K562 (cell line): ENCODE measurements around the gene RPS4Y1. TPM values are rescaled to one million over a fixed set of nuclear protein-coding genes. Genes with fewer than 3 reads are reported as not detected.

ENCODE experiments used
- ATAC-seq: fragments of 200-7000 bp; cut with Tn5 transposase; 3 replicates; pipeline ENCODE4 v1.9.1; 2020; ENCODE audit warnings: moderate library complexity
- BruUV-seq: library from RNA; stranded (reverse); fragments of 400-500 nt; replicated peaks from 2 replicates; lab custom pipeline; 2021; lab: Mats Ljungman, UMichigan
- CTCF ChIA-PET: fragments of 300-600 bp; formaldehyde crosslinking; extraction: SDS; loops from one replicate; lab custom pipeline; 2021; ENCODE audit warnings: low intra/inter-chr PET ratio; lab: Yijun Ruan, JAX
- POLR2A ChIA-PET: fragments of 300-600, 350-650 bp; sonication (Branson Sonifier 250); formaldehyde crosslinking; extraction: SDS; loops from one replicate; lab custom pipeline; 2021; ENCODE audit warnings: antibody characterized with exemption, inconsistent platforms; lab: Yijun Ruan, JAX
- DNase-seq, 4 experiments: peaks; one replicate each; pipeline versions ENCODE4 v3.0.0 to v3.0.0-alpha.2; 2011 to 2018; ENCODE audit warnings: low spot score in 3 of 4, mixed read lengths in 3 of 4; ENCODE audit errors: extremely low read depth in 1 of 4
- FAIRE-seq: peaks from 2 replicates; lab custom pipeline; 2011; peaks lifted over from hg19 to GRCh38; lab: Jason Lieb, UNC
- H2AFZ ChIP-seq: 2 replicates; pipeline ENCODE4 v1.6.0; 2011; ENCODE audit warnings: low read depth, low read length, control low read depth, inconsistent platforms
- H3K27ac ChIP-seq: fragments of 200-600 bp; 3 replicates; pipeline ENCODE4 v1.8.0; 2011; ENCODE audit warnings: low read depth, mild to moderate bottlenecking, control low read depth, inconsistent platforms, low read length, moderate library complexity, mixed read lengths; ENCODE audit errors: extremely low read depth
- H3K27me3 ChIP-seq, 2 experiments: fragments of 300-600 bp in 1 of 2; 2 replicates in 1 of 2; 3 replicates in 1 of 2; pipeline versions ENCODE4 v1.6.0 to v1.8.0; 2011; ENCODE audit warnings: inconsistent platforms in 2 of 2, low read length in 2 of 2, mild to moderate bottlenecking in 1 of 2, mixed read lengths in 1 of 2, moderate library complexity in 1 of 2; ENCODE audit not compliant: control insufficient read depth in 2 of 2, insufficient read depth in 2 of 2
- H3K36me3 ChIP-seq: fragments of 300-600 bp; 3 replicates; pipeline ENCODE4 v1.8.0; 2011; ENCODE audit warnings: mild to moderate bottlenecking, low read length, inconsistent platforms; ENCODE audit not compliant: control insufficient read depth, insufficient read depth
- H3K4me1 ChIP-seq, 2 experiments: fragments of 200-600 bp in 1 of 2; replicated peaks in 1 of 2; 2 replicates in 1 of 2; 3 replicates in 1 of 2; pipeline versions ENCODE4 v1.5.1 to v1.8.0; 2011; ENCODE audit warnings: inconsistent platforms in 2 of 2, low read length in 2 of 2, mild to moderate bottlenecking in 1 of 2, mixed read lengths in 1 of 2, moderate library complexity in 1 of 2; ENCODE audit not compliant: control insufficient read depth in 2 of 2, insufficient read depth in 2 of 2
- H3K4me2 ChIP-seq: 2 replicates; pipeline ENCODE4 v1.6.1; 2011; ENCODE audit warnings: low read length, control low read depth, inconsistent platforms, mixed read lengths; ENCODE audit not compliant: insufficient read depth
- H3K4me3 ChIP-seq: fragments of 200-600 bp; sonication (generic), shearing (Covaris generic); 2 replicates; pipeline ENCODE4 v1.5.1; 2016; ENCODE audit warnings: control low read depth, inconsistent platforms
- H3K79me2 ChIP-seq: fragments of 200-600 bp; 3 replicates; pipeline ENCODE4 v1.8.0; 2011; ENCODE audit warnings: low read length, inconsistent platforms; ENCODE audit not compliant: control insufficient read depth, insufficient read depth
- H3K9ac ChIP-seq, 2 experiments: 2 replicates each; pipeline versions ENCODE4 v1.6.0 to v1.6.1; 2011; ENCODE audit warnings: low read depth in 2 of 2, low read length in 2 of 2, control low read depth in 1 of 2, inconsistent platforms in 1 of 2, mild to moderate bottlenecking in 1 of 2, mixed read lengths in 1 of 2; ENCODE audit not compliant: insufficient read depth in 1 of 2
- H3K9me1 ChIP-seq: one replicate; pipeline ENCODE4 v1.6.0; 2011; ENCODE audit warnings: inconsistent platforms, mild to moderate bottlenecking, low read length, moderate library complexity; ENCODE audit not compliant: control insufficient read depth, insufficient read depth
- H3K9me3 ChIP-seq: replicated peaks from 2 replicates; pipeline ENCODE4 v1.5.1; 2011; ENCODE audit warnings: low read depth, low read length, inconsistent platforms; ENCODE audit not compliant: control insufficient read depth, insufficient read depth
- H4K20me1 ChIP-seq: replicated peaks from 2 replicates; pipeline ENCODE4 v1.6.1; 2011; ENCODE audit warnings: low read length, inconsistent platforms, mixed read lengths; ENCODE audit not compliant: control insufficient read depth, insufficient read depth
- CTBP1 ChIP-seq: fragments of 450-650 bp; IDR thresholded peaks from 2 replicates; pipeline ENCODE4 v1.6.1; 2016; ENCODE audit warnings: borderline replicate concordance
- DDX20 ChIP-seq: fragments of 450-650 bp; IDR thresholded peaks from 2 replicates; pipeline ENCODE4 v1.6.1; 2016; ENCODE audit warnings: missing genetic modification characterization, low read depth, mild to moderate bottlenecking, missing compliant biosample characterization, moderate library complexity
- E2F4 ChIP-seq: sonication (generic); formaldehyde crosslinking; IDR thresholded peaks from 2 replicates; pipeline ENCODE4 v1.8.0; 2022; ENCODE audit warnings: mild to moderate bottlenecking, low read depth, missing genetic modification reagents
- GMEB1 ChIP-seq: fragments of 250-450 bp; sonication (Bioruptor Pico); IDR thresholded peaks from 2 replicates; pipeline ENCODE4 v1.4.0; 2020; ENCODE audit warnings: mild to moderate bottlenecking
- HNRNPL ChIP-seq: fragments of 200-400 bp; formaldehyde crosslinking; IDR thresholded peaks from 2 replicates; pipeline ENCODE4 v1.6.1; 2017; ENCODE audit warnings: low read depth, mild to moderate bottlenecking, low read length
- LARP7 ChIP-seq: fragments of 450-650 bp; IDR thresholded peaks from 2 replicates; pipeline ENCODE4 v1.6.1; 2016
- NCOR1 ChIP-seq: fragments of 450-650 bp; IDR thresholded peaks from 2 replicates; pipeline ENCODE4 v1.6.1; 2016; ENCODE audit warnings: mild to moderate bottlenecking, moderate library complexity
- PTBP1 ChIP-seq: fragments of 200-400 bp; formaldehyde crosslinking; IDR thresholded peaks from 2 replicates; pipeline ENCODE4 v1.6.1; 2017; ENCODE audit warnings: low read depth, low read length
- SP1 ChIP-seq: sonication (generic); formaldehyde crosslinking; IDR thresholded peaks from 2 replicates; pipeline ENCODE4 v1.8.1; 2022; ENCODE audit warnings: mild to moderate bottlenecking, missing genetic modification reagents
- YBX1 ChIP-seq: fragments of 450-650 bp; IDR thresholded peaks from 2 replicates; pipeline ENCODE4 v1.7.1; 2016; ENCODE audit warnings: mild to moderate bottlenecking
- ZFX ChIP-seq: sonication (generic); formaldehyde crosslinking; IDR thresholded peaks from 2 replicates; pipeline ENCODE4 v1.8.0; 2022; ENCODE audit warnings: mild to moderate bottlenecking, missing genetic modification reagents, moderate library complexity
- ZNF766 ChIP-seq: fragments of 200-800 bp; sonication (Bioruptor generic); conservative IDR thresholded peaks from 2 replicates; pipeline ENCODE4 v1.6.1; 2016; ENCODE audit warnings: missing genetic modification characterization, missing compliant biosample characterization
- WGBS: fragments of 100-300 bp; shearing (Covaris generic); methylation state at CpG from one replicate; pipeline ENCODE4 v1.1.6; 2016; ENCODE audit warnings: low coverage, mixed read lengths; ENCODE audit not compliant: insufficient coverage; ENCODE audit errors: missing lambda C conversion rate; 5-methylcytosine and 5-hydroxymethylcytosine counted together
- in situ Hi-C: fragments of 300-500 bp; cut with MboI; formaldehyde crosslinking; loops from 4 replicates; pipeline ENCODE4 v1.15.0; 2018; ENCODE audit warnings: inconsistent platforms, mixed read lengths
- intact Hi-C: fragments of 100-400 bp; cut with micrococcal nuclease; formaldehyde crosslinking; loops from 2 replicates; pipeline ENCODE4 v1.14.2; 2022
- polyA plus RNA-seq, 8 experiments: library from polyadenylated mRNA; depleted of rRNA in 4 of 8; stranded (reverse) in 5 of 8; unstranded in 3 of 8; fragments of >200 nt; fragmentation: Nextera tagmentation in 2 of 8; fragmentation: Illumina TruSeq in 1 of 8; extraction: Ambion mirVana in 2 of 8; extraction: Trizol in 1 of 8; gene quantifications; 2 replicates each; pipeline versions ENCODE4 v1.2.1 to v1.2.3, GENCODE V29; 2011 to 2014; ENCODE audit warnings: inconsistent platforms in 1 of 8, missing spikeins in 1 of 8
- total RNA-seq, 7 experiments: library from RNA; depleted of rRNA in 6 of 7; stranded (reverse); fragments of >200 nt in 6 of 7; fragmentation: Illumina TruSeq in 2 of 7; extraction: Trizol in 2 of 7; gene quantifications; 2 replicates each; pipeline versions ENCODE4 v1.2.1 to v1.2.3, GENCODE V29; 2011 to 2021; ENCODE audit warnings: low replicate concordance in 1 of 7

RPS4Y1 gene
- total and polyA plus RNA-seq, 9 of the 15 experiments (the other 6 are each of a cell fraction or from before 2014, with no cell fraction given), result 0.40 TPM; not detected in 8

- no peak for TF ChIP-seq NCOR1
Measured at GRCh38 chrY:2848384-2848783, 7.0 kb downstream of the RPS4Y1 start (continued).

- H3K36me3 ChIP-seq, result no peaks in the 10 kb centered on the region
- no peaks in the 10 kb centered on the region for H3K79me2 ChIP-seq
Measured at GRCh38 chrY:2849368-2849767, 8.0 kb downstream of the RPS4Y1 start.

GRCh38 chrY:2854145-2854774 lies 12.9 kb downstream of the RPS4Y1 start:
- no peaks in the 10 kb centered on the region for H3K4me1 ChIP-seq
- H3K36me3 ChIP-seq, result no peaks in the 10 kb centered on the region
- no peak for DNase-seq
- ATAC-seq, result no peak
- H3K79me2 ChIP-seq, result no peaks in the 10 kb centered on the region
- intact Hi-C loops, result no loop called here
- WGBS, result no CpG with 5 or more reads among the region's 6 CpGs
- H4K20me1 ChIP-seq, result no peaks in the 10 kb centered on the region
- no TSS peak for BruUV-seq
- no peak overlapping the region for H3K27ac ChIP-seq
- no peak overlapping the region for H3K4me3 ChIP-seq
- H3K9ac ChIP-seq, result no peak overlapping the region
- no peaks in the 10 kb centered on the region for H3K9me1 ChIP-seq
- FAIRE-seq, result no peak
- in situ Hi-C loops, result no loop called here
- ChIA-PET CTCF (no interaction called here), POLR2A (no interaction called here)
- H3K9me3 ChIP-seq, result no peaks in the 10 kb centered on the region
- no peak overlapping the region for H3K4me2 ChIP-seq
- H2AFZ ChIP-seq, result no peak overlapping the region
- H3K27me3 ChIP-seq, result no peaks in the 10 kb centered on the region
- TF ChIP-seq HNRNPL (no peak), E2F4 (CRISPR knock-in tag) (no peak), YBX1 (no peak), GMEB1 (CRISPR knock-in tag) (no peak), DDX20 (tag) (no peak), CTBP1 (no peak), ZNF766 (CRISPR knock-in tag) (no peak), ZFX (CRISPR knock-in tag) (no peak), SP1 (no peak)

More at GRCh38 chrY:2849368-2849767, 8.0 kb downstream of the RPS4Y1 start:
- intact Hi-C loops, result no loop called here
- Histone ChIP-seq H3K4me2 (no peak overlapping the region), H3K9ac (no peak overlapping the region), H3K4me3 (no peak overlapping the region), H3K27ac (no peak overlapping the region), H3K9me3 (no peaks in the 10 kb centered on the region), H3K9me1 (no peaks in the 10 kb centered on the region), H3K4me1 (no peaks in the 10 kb centered on the region)
- ATAC-seq (no peak), DNase-seq (no peak)
- CTCF ChIA-PET, result no interaction called here
- TF ChIP-seq LARP7 (no peak), DDX20 (tag) (no peak), PTBP1 (no peak)
- TF ChIP-seq, all 486 proteins: peak for 0
- POLR2A ChIA-PET, result no interaction called here
- FAIRE-seq, result no peak
- H2AFZ ChIP-seq, result no peak overlapping the region
- H3K27me3 ChIP-seq, result no peaks in the 10 kb centered on the region
- in situ Hi-C loops, result no loop called here
- WGBS, result no CpG with 5 or more reads among the region's 1 CpG
- H4K20me1 ChIP-seq, result no peaks in the 10 kb centered on the region
- no TSS peak for BruUV-seq
